Heart left ventricle (tissue), 16 donors: ENCODE measurements around the gene TRPM3. TPM values are rescaled to one million over a fixed set of nuclear protein-coding genes. Genes with fewer than 3 reads are reported as not detected.

Experiments
- ATAC-seq, 4 donors: fragments of 200-7000 bp; cut with Tn5 transposase; one replicate each; pipeline ENCODE4 v1.9.1; 2020 to 2022; ENCODE audit warnings: moderate library complexity in 4 of 4, mild to moderate bottlenecking in 3 of 4, moderate number of reproducible peaks in 1 of 4
- DNase-seq, 5 donors: peaks; one replicate each; pipeline ENCODE4 v3.0.0-alpha.2; 2020
- H3K27ac ChIP-seq, 12 donors: fragments of 200-600 bp; sonication (generic) in 4 of 12; one replicate each; pipeline versions ENCODE4 v1.5.0 to v1.8.0; 2016 to 2022; ENCODE audit warnings: mild to moderate bottlenecking in 2 of 12
- H3K27me3 ChIP-seq, 9 donors: fragments of 200-600 bp; sonication (generic) in 2 of 9; one replicate each; pipeline versions ENCODE4 v1.5.1 to v1.8.0; 2016 to 2022; ENCODE audit warnings: mild to moderate bottlenecking in 3 of 9
- H3K36me3 ChIP-seq, 9 donors: fragments of 200-600 bp; sonication (generic) in 2 of 9; one replicate each; pipeline versions ENCODE4 v1.5.0 to v1.8.0; 2018 to 2022; ENCODE audit warnings: mild to moderate bottlenecking in 2 of 9
- H3K4me1 ChIP-seq, 12 donors: fragments of 200-600 bp; sonication (generic) in 4 of 12; one replicate each; pipeline versions ENCODE4 v1.5.0 to v1.8.0; 2016 to 2022; ENCODE audit warnings: mild to moderate bottlenecking in 3 of 12
- H3K4me3 ChIP-seq, 12 donors: fragments of 200-600 bp; sonication (generic) in 4 of 12; one replicate each; pipeline versions ENCODE4 v1.5.0 to v1.8.0; 2017 to 2022; ENCODE audit warnings: mild to moderate bottlenecking in 9 of 12, moderate library complexity in 4 of 12
- H3K9me3 ChIP-seq, 12 donors: fragments of 200-600 bp; sonication (generic) in 4 of 12; one replicate each; pipeline versions ENCODE4 v1.5.0 to v1.8.0; 2016 to 2022; ENCODE audit warnings: mild to moderate bottlenecking in 1 of 12
- POLR2A ChIP-seq, 2 donors: fragments of 450-650 bp; IDR thresholded peaks; one replicate each; pipeline ENCODE4 v1.6.1; 2017; ENCODE audit warnings: antibody characterized with exemption in 2 of 2, mild to moderate bottlenecking in 2 of 2, moderate library complexity in 2 of 2
- WGBS, 4 donors: extraction: QIAGEN DNeasy Blood & Tissue Kit in 2 of 4; methylation state at CpG; one replicate each; pipeline versions ENCODE4 v1.1.5 to v1.1.7; 2013 to 2018; 5-methylcytosine and 5-hydroxymethylcytosine counted together
- intact Hi-C, 10 donors: fragments of 100-400 bp; cut with DNase I; formaldehyde crosslinking; loops; one replicate each; pipeline versions ENCODE4 v1.11.1 to v1.14.2; 2022
- polyA plus RNA-seq, 2 donors: library from polyadenylated mRNA; stranded (reverse); fragments of 200-250 nt; gene quantifications; one replicate each; pipeline ENCODE4 v1.2.3, GENCODE V29; 2013
- total RNA-seq, 9 donors: library from RNA; depleted of rRNA in 2 of 9; stranded (reverse); fragments of >200 nt in 2 of 9; fragmentation: NEBNext Ultra II Directional in 3 of 9; extraction: Animal tissue kit (Norgen Biotek cat#: 25700) in 3 of 9; gene quantifications; one replicate each; pipeline versions ENCODE4 v1.1.0 to v1.2.4, GENCODE V29; 2016 to 2023
- TF ChIP-seq, protein P1 (sequence below), 12 donors: fragments of 200-600 bp; sonication (generic) in 4 of 12; IDR thresholded peaks; one replicate each; pipeline versions ENCODE4 v1.5.0 to v1.8.0; 2018 to 2022; ENCODE audit warnings: antibody characterized with exemption in 12 of 12, mild to moderate bottlenecking in 5 of 12
- donor health status: ischemic (EF 13 %, LVEDD 7.1; RV severe dilation, severe dysfunction).
- donor health status: healthy with polysubstance abuse.
- donor health status: DM: no; HTN: yes; CAD: no.
- donor health status: DM: no; HTN: no; CAD: no.
- donor health status: ischemic (EF 25% LVEDD 6.9; RV normal size, moderate dysfunction).
- donor health status: ischemic (EF 25% LVEDD 5.7; RV mildly dilated, moderate dysfunction).
- donor health status: healthy.
- donor health status: DM: yes; HTN: yes; CAD: no.
- donor health status: ischemic (EF 35%, LVEDD 5.7; RV mildly dilated, moderate dysfunction).
- donor health status: nonischemic (EF 11% LVEDD 7.7; RV severe dilation, severe dysfunction).
- donor health status: DM: yes; HTN: yes; CAD: no.
- donor health status: PGD.
- donor health status: ischemic (EF 29% LVEDD 5.4; RV normal size, mild dysfunction).
- donor health status: nonischemic (EF 23%, LVEDD 6.1; RV moderate dilation, normal function).

TRPM3 gene
- total and polyA plus RNA-seq, 11 donors, result 0.02 to 0.91 (median 0.10) TPM; not detected in 1

DNA sequence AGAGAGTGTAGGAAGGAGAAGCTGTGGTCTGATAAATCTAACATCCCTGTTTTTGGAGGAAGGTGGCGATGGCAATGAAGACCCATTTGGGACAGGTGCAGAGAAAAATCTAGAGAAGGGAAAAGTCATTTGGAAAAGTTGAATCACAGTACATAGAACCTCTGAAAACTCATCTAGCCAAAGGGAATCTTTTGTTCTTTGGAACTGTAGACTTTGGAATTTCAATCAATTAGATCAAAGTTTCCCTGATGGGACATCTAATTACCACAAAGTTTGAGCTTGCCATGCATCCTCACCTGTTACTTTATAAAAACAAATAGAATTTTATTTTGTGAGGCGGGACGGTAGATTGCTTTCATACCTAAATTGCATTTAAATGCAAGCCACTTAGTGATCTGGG, 294.9 kb downstream of the TRPM3 start:
- no peaks in the 10 kb centered on the region for H3K27me3 ChIP-seq
- TF ChIP-seq, protein P1, sequence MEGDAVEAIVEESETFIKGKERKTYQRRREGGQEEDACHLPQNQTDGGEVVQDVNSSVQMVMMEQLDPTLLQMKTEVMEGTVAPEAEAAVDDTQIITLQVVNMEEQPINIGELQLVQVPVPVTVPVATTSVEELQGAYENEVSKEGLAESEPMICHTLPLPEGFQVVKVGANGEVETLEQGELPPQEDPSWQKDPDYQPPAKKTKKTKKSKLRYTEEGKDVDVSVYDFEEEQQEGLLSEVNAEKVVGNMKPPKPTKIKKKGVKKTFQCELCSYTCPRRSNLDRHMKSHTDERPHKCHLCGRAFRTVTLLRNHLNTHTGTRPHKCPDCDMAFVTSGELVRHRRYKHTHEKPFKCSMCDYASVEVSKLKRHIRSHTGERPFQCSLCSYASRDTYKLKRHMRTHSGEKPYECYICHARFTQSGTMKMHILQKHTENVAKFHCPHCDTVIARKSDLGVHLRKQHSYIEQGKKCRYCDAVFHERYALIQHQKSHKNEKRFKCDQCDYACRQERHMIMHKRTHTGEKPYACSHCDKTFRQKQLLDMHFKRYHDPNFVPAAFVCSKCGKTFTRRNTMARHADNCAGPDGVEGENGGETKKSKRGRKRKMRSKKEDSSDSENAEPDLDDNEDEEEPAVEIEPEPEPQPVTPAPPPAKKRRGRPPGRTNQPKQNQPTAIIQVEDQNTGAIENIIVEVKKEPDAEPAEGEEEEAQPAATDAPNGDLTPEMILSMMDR (IDR thresholded peaks at IDR 0.05), result no peak
- TF ChIP-seq POLR2A (IDR thresholded peaks at IDR 0.05), result no peak
- WGBS, 4 donors, result 92 to 98% (median 92%) methylated on average over 3 of the region's 3 CpGs
- H3K36me3 ChIP-seq, result no peaks in the 10 kb centered on the region
- H3K4me1 ChIP-seq, result no peaks in the 10 kb centered on the region
- ATAC-seq (no peak), DNase-seq (no peak)
- intact Hi-C loops, result loop anchor here in 1 of 10 donors (10.0 kb wide), 1 partner anchor 58 kb away; no protein-coding TSS in a partner anchor
- H3K27ac ChIP-seq, result no peak overlapping the region
- no peaks in the 10 kb centered on the region for H3K9me3 ChIP-seq
- no peak overlapping the region for H3K4me3 ChIP-seq

GRCh38 chr9:70823284-70823683, 298.1 kb downstream of the TRPM3 start:
- TF ChIP-seq, protein P1 (IDR thresholded peaks at IDR 0.05), result no peak
- intact Hi-C loops, result loop anchor here in 1 of 10 donors (10.0 kb wide), 1 partner anchor 62 kb away; no protein-coding TSS in a partner anchor
- no peak overlapping the region for H3K4me3 ChIP-seq
- DNase-seq (no peak), ATAC-seq (no peak)
- H3K27ac ChIP-seq, result no peak overlapping the region
- 82 to 90% (median 86%) methylated on average over 7 of the region's 7 CpGs for WGBS, 4 donors
- H3K9me3 ChIP-seq, result no peaks in the 10 kb centered on the region
- H3K27me3 ChIP-seq, result no peaks in the 10 kb centered on the region
- no peaks in the 10 kb centered on the region for H3K4me1 ChIP-seq
- H3K36me3 ChIP-seq, result no peaks in the 10 kb centered on the region

DNA sequence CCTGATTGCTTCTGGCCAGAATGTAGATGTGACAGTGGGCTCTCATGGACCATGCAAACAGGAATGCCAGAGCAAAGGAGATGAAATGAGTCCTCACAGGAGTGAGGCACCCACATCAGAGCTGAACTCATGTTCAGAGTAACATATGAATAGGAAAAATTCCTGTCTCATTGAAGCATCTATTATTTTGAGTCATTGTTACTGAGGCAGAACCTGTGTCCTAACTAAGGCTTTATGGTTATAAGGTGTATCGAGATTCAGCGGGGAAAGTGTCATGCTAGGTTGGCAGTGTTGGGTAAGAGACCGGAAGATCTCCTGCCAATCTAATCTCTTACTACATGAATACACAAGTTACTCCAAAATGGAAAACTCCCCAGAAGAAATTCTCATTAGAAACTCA, 304.1 kb downstream of the TRPM3 start:
- Histone ChIP-seq H3K4me1 (no peaks in the 10 kb centered on the region), H3K36me3 (no peaks in the 10 kb centered on the region), H3K27me3 (no peaks in the 10 kb centered on the region), H3K4me3 (no peak overlapping the region), H3K27ac (no peak overlapping the region), H3K9me3 (no peaks in the 10 kb centered on the region)
- DNase-seq (no peak), ATAC-seq (no peak)
- WGBS, 4 donors, result 91 to 99% (median 95%) methylated on average over 3 of the region's 3 CpGs
- intact Hi-C loops, result no loop called here
- TF ChIP-seq, protein P1 (IDR thresholded peaks at IDR 0.05), result no peak
- TF ChIP-seq POLR2A (IDR thresholded peaks at IDR 0.05), result no peak

- no peak overlapping the region for H3K4me3 ChIP-seq
- H3K27me3 ChIP-seq, result no peaks in the 10 kb centered on the region
- H3K36me3 ChIP-seq, result no peaks in the 10 kb centered on the region
- intact Hi-C loops, result no loop called here
- H3K27ac ChIP-seq, result no peak overlapping the region
- ATAC-seq (no peak), DNase-seq (no peak)
- WGBS, 4 donors, result 17 to 33% (median 26%) methylated on average over 2 of the region's 2 CpGs
- no peaks in the 10 kb centered on the region for H3K4me1 ChIP-seq
- no peaks in the 10 kb centered on the region for H3K9me3 ChIP-seq
- TF ChIP-seq, protein P1 (IDR thresholded peaks at IDR 0.05), result no peak
- TF ChIP-seq POLR2A (IDR thresholded peaks at IDR 0.05), result no peak
Observed at GRCh38 chr9:70816891-70817290, 304.5 kb downstream of the TRPM3 start.
